ENCODE measurements around the gene BSND. TPM values are rescaled to one million over a fixed set of nuclear protein-coding genes. Genes with fewer than 3 reads are reported as not detected.
A peak's percentile ranks its signal among the peaks of the same experiment; 100 is the strongest.

BSND gene
- polyA plus RNA-seq, 1 donor (not counting 4 experiments of a cell fraction or from before 2014, with no cell fraction given), result not detected

DNA sequence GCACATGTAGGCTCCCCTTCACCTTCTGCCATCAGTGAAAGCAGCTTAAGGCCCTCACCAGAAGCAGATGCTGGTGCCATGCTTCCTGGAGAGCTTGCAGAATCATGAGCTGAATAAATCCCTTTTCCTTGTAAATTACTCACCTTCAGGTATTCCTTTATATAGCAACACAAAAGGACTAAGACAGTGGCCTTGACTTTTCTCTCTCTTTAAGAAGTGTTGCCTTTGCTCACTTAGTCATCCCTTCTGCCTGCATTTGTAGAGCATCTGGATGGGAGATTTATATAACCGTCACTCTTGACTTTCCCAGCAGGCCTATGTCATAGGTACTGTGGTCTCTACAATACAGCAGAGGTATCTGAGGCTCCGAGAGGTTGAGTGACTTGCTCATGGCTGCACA lies 44.3 kb downstream of the BSND start:
- Histone ChIP-seq H3K27ac (ENCODE audit: control insufficient read depth, insufficient read depth, low read length) (no peak overlapping the region), H3K79me2 (ENCODE audit: control insufficient read depth, insufficient read depth, low read length) (peaks cover 91% of the 10 kb centered on the region), H3K9me1 (ENCODE audit: control insufficient read depth, extremely low read depth, insufficient read depth, low read length) (peaks cover 2% of the 10 kb centered on the region), H3K27me3 (ENCODE audit: control insufficient read depth, extremely low read depth, insufficient read depth, low read length) (no peaks in the 10 kb centered on the region), H3K36me3 (ENCODE audit: control insufficient read depth in 2 of 2, extremely low read depth in 1 of 2, insufficient read depth in 2 of 2, low read length in 2 of 2) (peaks cover 35 to 37% of the 10 kb centered on the region in 2 experiments), H3K4me1 (ENCODE audit: control insufficient read depth, extremely low read depth, insufficient read depth, low read length) (peaks cover 43% of the 10 kb centered on the region), H3K4me2 (ENCODE audit: control insufficient read depth, extremely low read depth, insufficient read depth, low read depth, low read length) (peak overlapping the region; percentile 67), H3K9ac (ENCODE audit: control insufficient read depth, extremely low read depth, insufficient read depth, low read length) (no peak overlapping the region), H4K20me1 (ENCODE audit: control insufficient read depth, extremely low read depth, insufficient read depth, low read length) (peaks cover 54% of the 10 kb centered on the region), H2AFZ (ENCODE audit: control insufficient read depth, low read length) (no peak overlapping the region), H3K4me3 (ENCODE audit: control insufficient read depth in 2 of 3, extremely low read depth in 1 of 3, insufficient read depth in 2 of 3, low read depth in 1 of 3, low read length in 3 of 3) (no peak overlapping the region), H3K9me3 (ENCODE audit: control insufficient read depth, low read depth, low read length) (no peaks in the 10 kb centered on the region)
- dilution Hi-C loops (cut with MboI; ENCODE audit: extremely low pct_ligation_motif_present, low sequenced_read_pairs), result no loop called here
- FAIRE-seq (peak; percentile 13), DNase-seq (ENCODE audit: low read depth, low spot score) (no peak)
- no peak for TF ChIP-seq EZH2 (IDR thresholded peaks at IDR 0.05; ENCODE audit: low read length)
- TF ChIP-seq, protein P1, sequence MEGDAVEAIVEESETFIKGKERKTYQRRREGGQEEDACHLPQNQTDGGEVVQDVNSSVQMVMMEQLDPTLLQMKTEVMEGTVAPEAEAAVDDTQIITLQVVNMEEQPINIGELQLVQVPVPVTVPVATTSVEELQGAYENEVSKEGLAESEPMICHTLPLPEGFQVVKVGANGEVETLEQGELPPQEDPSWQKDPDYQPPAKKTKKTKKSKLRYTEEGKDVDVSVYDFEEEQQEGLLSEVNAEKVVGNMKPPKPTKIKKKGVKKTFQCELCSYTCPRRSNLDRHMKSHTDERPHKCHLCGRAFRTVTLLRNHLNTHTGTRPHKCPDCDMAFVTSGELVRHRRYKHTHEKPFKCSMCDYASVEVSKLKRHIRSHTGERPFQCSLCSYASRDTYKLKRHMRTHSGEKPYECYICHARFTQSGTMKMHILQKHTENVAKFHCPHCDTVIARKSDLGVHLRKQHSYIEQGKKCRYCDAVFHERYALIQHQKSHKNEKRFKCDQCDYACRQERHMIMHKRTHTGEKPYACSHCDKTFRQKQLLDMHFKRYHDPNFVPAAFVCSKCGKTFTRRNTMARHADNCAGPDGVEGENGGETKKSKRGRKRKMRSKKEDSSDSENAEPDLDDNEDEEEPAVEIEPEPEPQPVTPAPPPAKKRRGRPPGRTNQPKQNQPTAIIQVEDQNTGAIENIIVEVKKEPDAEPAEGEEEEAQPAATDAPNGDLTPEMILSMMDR (optimal IDR thresholded peaks at IDR 0.05 in 1 of 3, IDR thresholded peaks at IDR 0.05 in 1 of 3, conservative IDR thresholded peaks at IDR 0.05 in 1 of 3; ENCODE audit: extremely low read depth in 1 of 3, insufficient read depth in 2 of 3, low read length in 3 of 3), result no peak

DNA sequence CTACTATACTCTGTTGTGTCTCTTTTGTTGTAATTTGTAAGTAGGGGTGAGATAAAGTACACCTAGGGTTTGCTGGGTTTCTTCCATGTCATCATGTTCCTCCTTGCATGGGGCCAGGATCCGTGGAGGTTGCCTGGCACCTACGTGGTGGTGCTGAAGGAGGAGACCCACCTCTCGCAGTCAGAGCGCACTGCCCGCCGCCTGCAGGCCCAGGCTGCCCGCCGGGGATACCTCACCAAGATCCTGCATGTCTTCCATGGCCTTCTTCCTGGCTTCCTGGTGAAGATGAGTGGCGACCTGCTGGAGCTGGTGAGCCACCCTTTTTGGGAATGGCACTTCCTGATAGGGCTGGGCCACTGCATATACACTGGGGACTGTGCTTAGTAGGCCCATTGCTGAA lies 45.0 kb downstream of the BSND start:
- dilution Hi-C loops (cut with MboI; ENCODE audit: extremely low pct_ligation_motif_present, low sequenced_read_pairs), result no loop called here
- peaks cover 59% of the 10 kb centered on the region for H4K20me1 ChIP-seq (ENCODE audit: control insufficient read depth, extremely low read depth, insufficient read depth, low read length)
- H3K36me3 ChIP-seq (ENCODE audit: control insufficient read depth in 2 of 2, extremely low read depth in 1 of 2, insufficient read depth in 2 of 2, low read length in 2 of 2), result peaks cover 39 to 44% of the 10 kb centered on the region in 2 experiments
- H3K4me3 ChIP-seq (ENCODE audit: control insufficient read depth in 2 of 3, extremely low read depth in 1 of 3, insufficient read depth in 2 of 3, low read depth in 1 of 3, low read length in 3 of 3), result no peak overlapping the region
- TF ChIP-seq, protein P1 (optimal IDR thresholded peaks at IDR 0.05 in 1 of 3, IDR thresholded peaks at IDR 0.05 in 1 of 3, conservative IDR thresholded peaks at IDR 0.05 in 1 of 3; ENCODE audit: extremely low read depth in 1 of 3, insufficient read depth in 2 of 3, low read length in 3 of 3), result no peak
- TF ChIP-seq EZH2 (IDR thresholded peaks at IDR 0.05; ENCODE audit: low read length), result no peak
- no peak for DNase-seq (ENCODE audit: low read depth, low spot score)
- FAIRE-seq, result no peak
- no peak overlapping the region for H3K4me2 ChIP-seq (ENCODE audit: control insufficient read depth, extremely low read depth, insufficient read depth, low read depth, low read length)
- H3K4me1 ChIP-seq (ENCODE audit: control insufficient read depth, extremely low read depth, insufficient read depth, low read length), result peaks cover 39% of the 10 kb centered on the region
- H3K79me2 ChIP-seq (ENCODE audit: control insufficient read depth, insufficient read depth, low read length), result peaks cover 98% of the 10 kb centered on the region
- H3K27me3 ChIP-seq (ENCODE audit: control insufficient read depth, extremely low read depth, insufficient read depth, low read length), result no peaks in the 10 kb centered on the region
- no peak overlapping the region for H3K27ac ChIP-seq (ENCODE audit: control insufficient read depth, insufficient read depth, low read length)
- H2AFZ ChIP-seq (ENCODE audit: control insufficient read depth, low read length), result no peak overlapping the region
- H3K9me3 ChIP-seq (ENCODE audit: control insufficient read depth, low read depth, low read length), result no peaks in the 10 kb centered on the region
- no peak overlapping the region for H3K9ac ChIP-seq (ENCODE audit: control insufficient read depth, extremely low read depth, insufficient read depth, low read length)
- H3K9me1 ChIP-seq (ENCODE audit: control insufficient read depth, extremely low read depth, insufficient read depth, low read length), result peaks cover 4% of the 10 kb centered on the region
